ENCODE results near the gene PHGDH.

PHGDH gene

DNA sequence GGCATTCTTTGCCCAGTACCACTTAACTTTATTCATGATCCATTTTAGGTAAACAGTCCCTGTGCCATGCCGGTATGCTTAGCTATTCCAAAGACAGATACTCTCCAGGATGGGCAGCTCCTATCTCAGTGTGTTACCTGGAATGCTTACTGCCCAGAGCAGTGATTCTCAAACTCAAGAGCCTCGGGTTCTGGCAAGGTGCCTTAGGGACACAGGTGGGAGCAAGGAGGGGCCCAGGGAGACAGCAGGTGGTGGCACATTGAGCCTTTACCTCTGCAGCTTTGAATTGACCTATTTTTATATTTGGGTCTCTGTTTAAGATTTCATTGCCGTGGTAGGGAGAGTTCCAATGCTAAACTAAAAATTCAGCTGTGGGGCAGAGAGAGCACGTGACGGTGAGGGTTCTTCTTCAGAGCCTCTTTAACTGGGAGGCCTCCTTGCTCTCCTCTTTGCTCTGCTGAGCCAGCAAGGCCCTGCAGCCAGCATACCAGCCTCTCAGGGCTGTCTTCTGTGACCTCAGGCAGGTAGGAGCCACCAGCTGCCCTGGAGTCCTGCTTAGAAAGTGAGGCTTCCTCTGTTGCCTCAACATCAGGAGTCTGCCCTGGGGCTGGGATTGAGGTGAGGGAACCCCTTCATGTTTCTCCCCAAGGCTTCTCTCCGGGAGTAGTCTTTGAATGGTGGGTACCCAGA lies 20.2 kb downstream of the PHGDH start:
- no peak overlapping the region for H3K4me3 ChIP-seq (ENCODE audit: low read depth, low read length)
- TF ChIP-seq, protein P1, sequence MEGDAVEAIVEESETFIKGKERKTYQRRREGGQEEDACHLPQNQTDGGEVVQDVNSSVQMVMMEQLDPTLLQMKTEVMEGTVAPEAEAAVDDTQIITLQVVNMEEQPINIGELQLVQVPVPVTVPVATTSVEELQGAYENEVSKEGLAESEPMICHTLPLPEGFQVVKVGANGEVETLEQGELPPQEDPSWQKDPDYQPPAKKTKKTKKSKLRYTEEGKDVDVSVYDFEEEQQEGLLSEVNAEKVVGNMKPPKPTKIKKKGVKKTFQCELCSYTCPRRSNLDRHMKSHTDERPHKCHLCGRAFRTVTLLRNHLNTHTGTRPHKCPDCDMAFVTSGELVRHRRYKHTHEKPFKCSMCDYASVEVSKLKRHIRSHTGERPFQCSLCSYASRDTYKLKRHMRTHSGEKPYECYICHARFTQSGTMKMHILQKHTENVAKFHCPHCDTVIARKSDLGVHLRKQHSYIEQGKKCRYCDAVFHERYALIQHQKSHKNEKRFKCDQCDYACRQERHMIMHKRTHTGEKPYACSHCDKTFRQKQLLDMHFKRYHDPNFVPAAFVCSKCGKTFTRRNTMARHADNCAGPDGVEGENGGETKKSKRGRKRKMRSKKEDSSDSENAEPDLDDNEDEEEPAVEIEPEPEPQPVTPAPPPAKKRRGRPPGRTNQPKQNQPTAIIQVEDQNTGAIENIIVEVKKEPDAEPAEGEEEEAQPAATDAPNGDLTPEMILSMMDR (conservative IDR thresholded peaks at IDR 0.05; ENCODE audit: low read depth, low read length): no peak
- no peak for DNase-seq (ENCODE audit: low read depth)

DNA sequence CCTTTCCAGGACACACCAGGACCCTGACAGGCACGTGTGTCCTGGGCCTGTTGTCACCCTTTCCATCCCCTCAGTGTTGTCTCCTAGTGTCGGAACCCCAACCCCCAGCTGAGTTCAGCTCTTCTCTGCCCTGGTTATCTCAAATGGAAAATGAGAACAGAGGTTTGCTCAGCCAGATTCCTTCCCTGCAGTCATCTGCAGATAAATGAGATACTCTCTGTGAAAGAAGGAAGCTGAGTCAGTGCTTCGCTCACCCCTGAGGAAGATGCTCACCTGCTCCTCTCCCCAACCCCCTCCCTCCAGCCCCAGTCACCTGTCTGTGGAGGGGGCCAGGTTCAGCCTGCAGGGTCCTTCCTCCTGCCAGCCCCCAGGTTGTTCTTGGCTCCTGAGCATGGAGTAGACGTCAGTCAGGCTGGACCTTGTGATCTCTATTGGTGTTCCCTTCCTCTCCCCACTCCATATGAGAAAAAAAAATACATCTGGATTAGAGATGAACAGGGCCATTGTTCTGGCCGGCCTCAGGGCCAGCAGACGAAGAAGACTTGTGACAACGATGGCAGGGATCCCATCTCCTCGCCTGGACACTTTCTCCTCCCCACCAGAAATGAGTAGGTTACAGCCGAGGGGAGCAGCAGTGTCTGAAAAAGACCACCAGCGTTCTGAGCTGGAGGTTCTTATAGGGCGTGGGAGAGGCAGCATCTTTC lies 20.9 kb downstream of the PHGDH start:
- TF ChIP-seq, protein P1 (conservative IDR thresholded peaks at IDR 0.05; ENCODE audit: low read depth, low read length): no peak
- peak; percentile 10 for DNase-seq (ENCODE audit: low read depth)
- no peak overlapping the region for H3K4me3 ChIP-seq (ENCODE audit: low read depth, low read length)

DNA sequence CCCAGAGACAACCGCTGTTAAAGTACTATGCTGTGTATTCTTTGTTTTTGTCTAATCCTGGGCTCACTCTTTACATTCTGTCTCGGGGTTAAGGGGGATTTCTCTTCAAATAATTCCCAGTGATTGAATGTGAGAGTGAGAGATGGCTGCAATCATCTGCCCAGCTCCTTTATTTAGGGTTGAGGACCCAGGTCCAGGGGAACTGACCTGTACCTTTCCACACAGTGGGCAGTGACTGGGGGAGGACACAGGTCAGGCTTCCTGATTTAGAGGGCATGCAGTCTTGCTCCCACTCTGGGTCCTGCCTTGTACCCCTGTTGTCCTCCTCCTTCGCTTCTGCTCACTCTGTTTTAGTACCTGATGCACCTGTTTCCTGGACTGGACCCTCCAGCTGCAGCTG lies 22.0 kb downstream of the PHGDH start:
- no peak overlapping the region for H3K4me3 ChIP-seq (ENCODE audit: low read depth, low read length)
- no peak for DNase-seq (ENCODE audit: low read depth)
- TF ChIP-seq, protein P1 (conservative IDR thresholded peaks at IDR 0.05; ENCODE audit: low read depth, low read length): no peak

DNA sequence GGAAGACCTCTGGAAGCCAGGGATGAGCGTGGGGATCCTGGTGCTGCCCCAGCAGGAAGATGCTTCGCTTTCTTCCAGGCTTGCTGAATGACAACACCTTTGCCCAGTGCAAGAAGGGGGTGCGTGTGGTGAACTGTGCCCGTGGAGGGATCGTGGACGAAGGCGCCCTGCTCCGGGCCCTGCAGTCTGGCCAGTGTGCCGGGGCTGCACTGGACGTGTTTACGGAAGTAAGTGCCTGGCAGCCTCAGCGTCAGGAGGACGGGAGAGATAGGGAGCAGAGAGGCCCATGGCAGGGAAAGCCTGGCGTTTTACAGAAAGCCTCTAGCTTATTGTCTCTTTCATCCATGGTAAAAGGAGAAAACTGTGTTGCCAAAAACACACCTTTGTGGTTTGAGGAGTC lies 23.5 kb downstream of the PHGDH start:
- DNase-seq (ENCODE audit: low read depth): no peak
- TF ChIP-seq, protein P1 (conservative IDR thresholded peaks at IDR 0.05; ENCODE audit: low read depth, low read length): no peak
- no peak overlapping the region for H3K4me3 ChIP-seq (ENCODE audit: low read depth, low read length)

DNA sequence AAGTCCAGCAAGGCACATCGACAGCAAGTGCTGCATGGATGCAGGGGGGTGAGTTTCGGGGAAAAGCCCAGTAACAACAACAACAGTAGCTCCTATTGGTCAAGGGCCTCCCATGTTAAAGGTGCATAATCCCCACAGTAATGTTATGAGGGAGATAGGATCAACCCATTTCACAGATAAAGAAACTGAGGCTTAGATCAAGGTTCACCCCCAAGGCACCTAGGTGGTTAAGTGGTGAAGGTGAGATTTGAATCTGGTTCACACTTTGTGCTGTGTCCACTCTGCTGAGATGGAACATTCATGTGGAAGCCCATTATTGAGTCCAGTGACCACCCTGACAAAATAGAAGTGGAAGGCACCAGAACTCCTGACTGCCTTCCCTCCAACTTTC lies 24.9 kb downstream of the PHGDH start:
- DNase-seq (ENCODE audit: low read depth): no peak
- TF ChIP-seq, protein P1 (conservative IDR thresholded peaks at IDR 0.05; ENCODE audit: low read depth, low read length): no peak
- H3K4me3 ChIP-seq (ENCODE audit: low read depth, low read length): no peak overlapping the region

DNA sequence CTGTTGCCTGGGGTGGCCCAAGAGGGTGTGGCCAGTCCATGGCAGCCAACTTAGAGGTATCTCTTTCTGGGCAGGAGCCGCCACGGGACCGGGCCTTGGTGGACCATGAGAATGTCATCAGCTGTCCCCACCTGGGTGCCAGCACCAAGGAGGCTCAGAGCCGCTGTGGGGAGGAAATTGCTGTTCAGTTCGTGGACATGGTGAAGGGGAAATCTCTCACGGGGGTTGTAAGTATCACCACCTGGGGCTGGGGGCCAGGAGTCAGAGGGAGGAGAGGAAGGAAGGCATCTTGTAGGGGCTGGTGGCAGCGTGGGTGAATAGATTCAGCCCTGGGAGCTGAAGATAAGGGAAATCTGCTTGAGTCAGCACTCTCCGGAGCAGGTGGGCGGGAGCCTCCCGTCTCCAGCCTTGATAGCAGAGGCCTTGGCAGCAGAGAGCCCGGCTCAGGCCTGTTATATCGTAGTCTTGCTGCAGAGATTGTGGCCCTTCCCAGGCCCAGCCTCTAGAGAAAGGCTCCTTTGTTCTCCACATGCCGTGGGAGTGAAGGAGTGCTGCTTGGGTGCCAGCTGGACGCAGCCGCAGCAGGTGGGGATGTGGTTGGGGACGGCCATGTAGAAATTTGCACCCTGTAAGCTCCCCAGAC lies 25.4 kb downstream of the PHGDH start:
- no peak overlapping the region for H3K4me3 ChIP-seq (ENCODE audit: low read depth, low read length)
- TF ChIP-seq, protein P1 (conservative IDR thresholded peaks at IDR 0.05; ENCODE audit: low read depth, low read length): no peak
- DNase-seq (ENCODE audit: low read depth): no peak
